ENCODE results near the gene CENPO.
"Not testable (repeated sequence)": the region's sequence is repeated elsewhere in the genome, so short reads cannot be mapped to it uniquely, and the experiment has no call there.

The CENPO gene

DNA sequence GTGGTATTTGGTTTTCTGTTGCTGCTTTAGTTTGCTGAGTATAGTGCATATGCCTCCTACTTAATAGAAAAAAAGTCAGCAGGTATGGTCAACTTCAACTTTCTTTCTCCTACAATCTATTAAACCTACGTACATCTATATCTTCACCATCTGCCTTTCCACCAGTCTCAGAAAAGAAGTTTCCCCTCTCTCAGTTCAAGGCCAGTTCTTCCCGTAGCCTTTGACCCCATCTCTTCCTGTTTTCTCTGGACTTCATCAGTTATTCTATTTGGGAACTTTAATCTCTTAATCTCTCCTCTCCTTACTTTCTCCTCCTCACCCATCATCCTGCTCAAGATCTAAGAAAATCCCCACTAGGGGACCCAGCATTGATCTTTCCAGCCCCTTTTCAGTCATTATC, 5.7 kb upstream of the CENPO start:
- Histone ChIP-seq H3K27me3 (ENCODE audit: insufficient read depth, insufficient read length) (no peaks in the 10 kb centered on the region), H3K4me3 (ENCODE audit: insufficient read length, low read depth) (no peak overlapping the region), H3K9ac (ENCODE audit: insufficient read length, low read depth) (no peak overlapping the region), H3K4me1 (ENCODE audit: insufficient read depth, insufficient read length) (no peaks in the 10 kb centered on the region), H3K36me3 (ENCODE audit: insufficient read depth, insufficient read length, low read length) (peaks cover 17% of the 10 kb centered on the region), H3K9me3 (ENCODE audit: insufficient read depth, low read length) (no peaks in the 10 kb centered on the region)
- no peak for DNase-seq (ENCODE audit: low read depth, low spot score)
- TF ChIP-seq SUZ12 (IDR thresholded peaks at IDR 0.05; ENCODE audit: extremely low read depth, insufficient read depth, insufficient read length) (no peak), ZNF274 (IDR thresholded peaks at IDR 0.05; ENCODE audit: low read depth, low read length) (no peak), YY1 (IDR thresholded peaks at IDR 0.05; ENCODE audit: insufficient read depth, insufficient read length) (no peak)

DNA sequence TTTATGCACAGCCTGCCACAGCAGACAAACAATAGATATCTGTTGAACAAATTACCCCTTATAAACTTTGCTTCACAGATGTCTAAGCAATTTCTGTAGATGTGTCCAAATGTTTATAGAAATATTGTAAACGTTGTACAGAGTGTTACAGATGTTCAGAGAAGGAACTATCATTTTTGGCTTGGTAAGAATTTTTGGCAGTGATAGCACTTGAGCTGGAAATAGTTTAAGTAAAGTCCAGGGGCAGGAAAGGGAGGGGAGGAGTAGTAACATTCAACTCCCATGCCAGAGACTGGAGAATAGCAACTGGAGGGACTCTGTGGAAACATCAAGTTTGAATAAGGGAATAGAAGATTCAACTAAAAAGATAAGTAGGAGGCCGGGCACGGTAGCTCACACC, 4.4 kb upstream of the CENPO start:
- TF ChIP-seq ZNF274 (IDR thresholded peaks at IDR 0.05; ENCODE audit: low read depth, low read length) (no peak), YY1 (IDR thresholded peaks at IDR 0.05; ENCODE audit: insufficient read depth, insufficient read length) (no peak), SUZ12 (IDR thresholded peaks at IDR 0.05; ENCODE audit: extremely low read depth, insufficient read depth, insufficient read length) (no peak)
- Histone ChIP-seq H3K9me3 (ENCODE audit: insufficient read depth, low read length) (no peaks in the 10 kb centered on the region), H3K9ac (ENCODE audit: insufficient read length, low read depth) (no peak overlapping the region), H3K27me3 (ENCODE audit: insufficient read depth, insufficient read length) (no peaks in the 10 kb centered on the region), H3K4me3 (ENCODE audit: insufficient read length, low read depth) (no peak overlapping the region), H3K36me3 (ENCODE audit: insufficient read depth, insufficient read length, low read length) (peaks cover 18% of the 10 kb centered on the region), H3K4me1 (ENCODE audit: insufficient read depth, insufficient read length) (no peaks in the 10 kb centered on the region)
- DNase-seq (ENCODE audit: low read depth, low spot score): no peak

DNA sequence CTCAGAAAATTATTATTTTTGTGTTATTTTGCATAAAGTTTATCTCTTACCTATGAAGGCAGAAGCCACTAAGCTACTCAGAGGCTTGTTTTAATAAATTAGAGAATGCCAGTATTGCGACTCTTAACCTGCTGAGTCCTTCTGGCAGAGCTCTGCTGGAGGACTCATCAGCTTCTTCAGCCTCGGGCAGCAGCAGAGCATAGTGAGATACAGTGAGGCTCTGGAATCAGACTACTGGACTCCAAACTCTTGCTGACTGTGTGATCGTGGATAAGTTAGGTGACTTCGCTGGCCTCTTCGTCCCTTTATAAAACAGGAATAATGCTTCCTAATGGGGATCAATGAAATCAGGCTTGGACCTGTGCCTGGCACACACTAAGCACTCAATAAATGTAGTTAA, 1.8 kb upstream of the CENPO start:
- no peak for DNase-seq (ENCODE audit: low read depth, low spot score)
- Histone ChIP-seq H3K4me1 (ENCODE audit: insufficient read depth, insufficient read length) (no peaks in the 10 kb centered on the region), H3K36me3 (ENCODE audit: insufficient read depth, insufficient read length, low read length) (peaks cover 34% of the 10 kb centered on the region), H3K27me3 (ENCODE audit: insufficient read depth, insufficient read length) (no peaks in the 10 kb centered on the region), H3K4me3 (ENCODE audit: insufficient read length, low read depth) (no peak overlapping the region), H3K9ac (ENCODE audit: insufficient read length, low read depth) (no peak overlapping the region), H3K9me3 (ENCODE audit: insufficient read depth, low read length) (no peaks in the 10 kb centered on the region)
- TF ChIP-seq YY1 (IDR thresholded peaks at IDR 0.05; ENCODE audit: insufficient read depth, insufficient read length): no peak
- no peak for TF ChIP-seq ZNF274 (IDR thresholded peaks at IDR 0.05; ENCODE audit: low read depth, low read length)
- no peak for TF ChIP-seq SUZ12 (IDR thresholded peaks at IDR 0.05; ENCODE audit: extremely low read depth, insufficient read depth, insufficient read length)

DNA sequence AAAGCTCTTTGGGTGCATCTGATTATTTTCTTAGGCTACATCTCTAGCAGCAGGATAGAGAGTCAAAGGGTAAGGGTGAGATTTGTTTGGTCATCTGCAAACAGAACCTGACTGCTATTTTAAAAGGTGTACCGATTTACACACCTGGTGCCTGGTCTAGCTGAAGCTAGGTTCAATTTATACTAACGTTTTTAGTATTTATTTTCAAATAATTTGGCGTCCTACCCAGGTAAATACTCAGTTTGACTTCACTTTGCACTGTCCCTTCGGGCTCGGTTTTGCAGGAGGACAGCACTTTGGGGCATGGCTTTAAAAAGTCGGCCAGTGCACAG, 717 bp upstream of the CENPO start:
- TF ChIP-seq SUZ12 (IDR thresholded peaks at IDR 0.05; ENCODE audit: extremely low read depth, insufficient read depth, insufficient read length) (no peak), YY1 (IDR thresholded peaks at IDR 0.05; ENCODE audit: insufficient read depth, insufficient read length) (no peak), ZNF274 (IDR thresholded peaks at IDR 0.05; ENCODE audit: low read depth, low read length) (no peak)
- Histone ChIP-seq H3K27me3 (ENCODE audit: insufficient read depth, insufficient read length) (no peaks in the 10 kb centered on the region), H3K4me1 (ENCODE audit: insufficient read depth, insufficient read length) (no peaks in the 10 kb centered on the region), H3K36me3 (ENCODE audit: insufficient read depth, insufficient read length, low read length) (peaks cover 44% of the 10 kb centered on the region), H3K4me3 (ENCODE audit: insufficient read length, low read depth) (peak overlapping the region; percentile 90), H3K9ac (ENCODE audit: insufficient read length, low read depth) (peak overlapping the region; percentile 96), H3K9me3 (ENCODE audit: insufficient read depth, low read length) (no peaks in the 10 kb centered on the region)
- DNase-seq (ENCODE audit: low read depth, low spot score): no peak

DNA sequence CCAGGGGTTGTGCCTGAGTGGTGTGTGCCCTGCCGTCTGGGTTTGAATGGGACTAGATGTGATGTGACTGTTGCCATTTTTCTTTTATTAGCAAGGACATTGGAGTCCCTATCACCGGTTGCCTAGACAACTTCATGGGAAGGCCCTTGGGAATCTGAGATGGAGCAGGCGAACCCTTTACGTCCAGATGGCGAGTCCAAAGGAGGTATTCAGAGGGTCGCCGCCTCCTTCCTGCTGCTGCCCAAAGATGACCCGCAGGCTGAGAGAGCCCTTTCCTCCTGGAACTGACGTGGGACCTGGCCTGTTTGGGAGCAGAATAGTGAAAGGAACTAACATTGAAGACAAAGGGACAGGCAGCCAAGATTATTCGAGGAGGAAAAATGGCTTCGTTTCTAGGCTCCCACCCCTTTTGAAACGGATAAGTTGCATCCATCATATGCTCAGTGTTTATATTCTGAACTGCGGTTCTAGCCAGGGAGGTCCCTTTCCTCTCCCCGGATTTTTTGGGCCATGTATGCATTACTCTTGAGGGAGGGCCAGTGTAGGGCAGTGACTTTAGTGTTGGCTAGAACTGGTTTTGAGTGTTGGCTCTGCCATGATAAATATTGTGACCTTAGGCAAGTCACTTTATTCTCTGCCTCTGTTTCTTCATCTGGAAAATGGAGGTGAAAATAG, 673 bp downstream of the CENPO start:
- Histone ChIP-seq H3K27me3 (ENCODE audit: insufficient read depth, insufficient read length) (no peaks in the 10 kb centered on the region), H3K4me3 (ENCODE audit: insufficient read length, low read depth) (peak overlapping the region; percentile 90), H3K9ac (ENCODE audit: insufficient read length, low read depth) (peak overlapping the region; percentile 96), H3K4me1 (ENCODE audit: insufficient read depth, insufficient read length) (no peaks in the 10 kb centered on the region), H3K36me3 (ENCODE audit: insufficient read depth, insufficient read length, low read length) (peaks cover 52% of the 10 kb centered on the region), H3K9me3 (ENCODE audit: insufficient read depth, low read length) (no peaks in the 10 kb centered on the region)
- TF ChIP-seq SUZ12 (IDR thresholded peaks at IDR 0.05; ENCODE audit: extremely low read depth, insufficient read depth, insufficient read length) (no peak), ZNF274 (IDR thresholded peaks at IDR 0.05; ENCODE audit: low read depth, low read length) (no peak), YY1 (IDR thresholded peaks at IDR 0.05; ENCODE audit: insufficient read depth, insufficient read length) (no peak)
- no peak for DNase-seq (ENCODE audit: low read depth, low spot score)

DNA sequence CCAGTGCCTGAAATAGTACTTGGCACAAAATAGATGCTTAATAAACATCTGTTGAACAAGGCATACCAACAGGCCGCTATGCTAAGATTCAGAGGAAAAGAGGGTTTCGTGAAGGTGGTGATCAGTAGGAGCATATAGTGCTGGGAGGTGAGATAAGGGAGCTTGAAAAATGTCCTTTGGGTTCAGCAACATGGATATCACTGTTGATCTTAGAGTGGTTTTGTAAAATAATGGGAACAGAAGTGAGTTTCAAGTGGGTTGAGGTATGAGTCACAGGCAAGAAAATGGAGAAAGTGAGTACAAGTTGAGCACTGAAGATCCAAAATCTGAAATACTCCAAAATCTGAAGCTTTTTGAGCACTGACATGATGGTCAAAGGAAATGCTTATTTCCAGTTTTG, 4.4 kb downstream of the CENPO start:
- Histone ChIP-seq H3K27me3 (ENCODE audit: insufficient read depth, insufficient read length) (no peaks in the 10 kb centered on the region), H3K4me1 (ENCODE audit: insufficient read depth, insufficient read length) (no peaks in the 10 kb centered on the region), H3K9ac (ENCODE audit: insufficient read length, low read depth) (no peak overlapping the region), H3K4me3 (ENCODE audit: insufficient read length, low read depth) (no peak overlapping the region), H3K9me3 (ENCODE audit: insufficient read depth, low read length) (peaks cover 10% of the 10 kb centered on the region; the same call in 1 of the 2 replicates), H3K36me3 (ENCODE audit: insufficient read depth, insufficient read length, low read length) (peaks cover 50% of the 10 kb centered on the region)
- TF ChIP-seq ZNF274 (IDR thresholded peaks at IDR 0.05; ENCODE audit: low read depth, low read length) (no peak), YY1 (IDR thresholded peaks at IDR 0.05; ENCODE audit: insufficient read depth, insufficient read length) (no peak), SUZ12 (IDR thresholded peaks at IDR 0.05; ENCODE audit: extremely low read depth, insufficient read depth, insufficient read length) (no peak)
- DNase-seq (ENCODE audit: low read depth, low spot score): no peak

DNA sequence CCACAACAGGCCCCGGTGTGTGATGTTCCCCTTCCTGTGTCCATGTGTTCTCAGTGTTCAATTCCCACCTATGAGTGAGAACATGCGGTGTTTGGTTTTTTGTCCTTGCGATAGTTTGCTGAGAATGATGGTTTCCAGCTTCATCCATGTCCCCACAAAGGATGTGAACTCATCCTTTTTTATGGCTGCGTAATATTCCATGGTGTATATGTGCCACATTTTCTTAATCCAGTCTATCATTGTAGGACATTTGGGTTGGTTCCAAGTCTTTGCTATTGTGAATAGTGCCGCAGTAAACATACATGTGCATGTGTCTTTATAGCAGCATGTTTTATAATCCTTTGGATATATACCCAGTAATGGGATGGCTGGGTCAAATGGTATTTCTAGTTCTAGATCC, 7.3 kb downstream of the CENPO start:
- H3K27me3 ChIP-seq (ENCODE audit: insufficient read depth, insufficient read length); H3K9ac ChIP-seq (ENCODE audit: insufficient read length, low read depth); H3K4me1 ChIP-seq (ENCODE audit: insufficient read depth, insufficient read length); H3K4me3 ChIP-seq (ENCODE audit: insufficient read length, low read depth); DNase-seq (ENCODE audit: low read depth, low spot score): not testable (repeated sequence)
- Histone ChIP-seq H3K36me3 (ENCODE audit: insufficient read depth, insufficient read length, low read length) (peaks cover 38% of the 10 kb centered on the region), H3K9me3 (ENCODE audit: insufficient read depth, low read length) (peaks cover 10% of the 10 kb centered on the region; the same call in 1 of the 2 replicates)

DNA sequence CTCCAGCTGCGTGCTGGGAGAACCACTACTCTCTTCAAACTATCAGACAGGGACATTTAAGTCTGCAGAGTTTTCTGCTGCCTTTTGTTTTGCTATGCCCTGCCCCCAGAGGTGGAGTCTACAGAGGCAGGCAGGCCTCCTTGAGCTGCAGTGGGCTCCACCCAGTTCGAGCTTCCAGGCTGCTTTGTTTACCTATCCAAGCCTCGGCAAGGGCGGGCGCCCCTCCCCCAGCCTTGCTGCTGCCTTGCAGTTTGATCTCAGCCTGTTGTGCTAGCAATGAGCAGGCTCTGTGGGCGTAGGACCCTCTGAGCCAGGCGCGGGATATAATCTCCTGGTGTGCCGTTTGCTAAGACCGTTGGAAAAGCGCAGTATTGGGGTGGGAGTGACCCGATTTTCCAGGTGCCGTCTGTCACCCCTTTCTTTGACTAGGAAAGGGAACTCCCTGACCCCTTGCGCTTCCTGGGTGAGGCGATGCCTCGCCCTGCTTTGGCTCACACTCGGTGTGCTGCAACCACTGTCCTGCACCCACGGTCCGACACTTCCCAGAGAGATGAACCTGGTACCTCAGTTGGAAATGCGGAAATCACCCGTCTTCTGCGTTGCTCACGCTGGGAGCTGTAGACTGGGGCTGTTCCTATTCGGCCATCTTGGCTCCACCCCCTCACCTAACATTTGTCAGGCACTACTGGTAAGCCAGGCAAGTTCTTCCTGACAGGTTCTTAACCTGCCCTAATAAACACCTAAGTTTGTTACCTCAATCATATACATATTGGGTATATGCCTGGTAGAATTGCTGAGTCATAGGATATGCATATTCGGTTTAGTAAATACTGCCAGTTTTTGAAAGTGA, 12.8 kb downstream of the CENPO start:
- Histone ChIP-seq H3K36me3 (ENCODE audit: insufficient read depth, insufficient read length, low read length) (peaks cover 19% of the 10 kb centered on the region), H3K9me3 (ENCODE audit: insufficient read depth, low read length) (peaks cover 11% of the 10 kb centered on the region; the same call in 1 of the 2 replicates)
- H3K9ac ChIP-seq (ENCODE audit: insufficient read length, low read depth); H3K4me3 ChIP-seq (ENCODE audit: insufficient read length, low read depth); H3K4me1 ChIP-seq (ENCODE audit: insufficient read depth, insufficient read length); DNase-seq (ENCODE audit: low read depth, low spot score); H3K27me3 ChIP-seq (ENCODE audit: insufficient read depth, insufficient read length): not testable (repeated sequence)
